ENCODE results near the gene HDAC4.

Gene HDAC4

DNA sequence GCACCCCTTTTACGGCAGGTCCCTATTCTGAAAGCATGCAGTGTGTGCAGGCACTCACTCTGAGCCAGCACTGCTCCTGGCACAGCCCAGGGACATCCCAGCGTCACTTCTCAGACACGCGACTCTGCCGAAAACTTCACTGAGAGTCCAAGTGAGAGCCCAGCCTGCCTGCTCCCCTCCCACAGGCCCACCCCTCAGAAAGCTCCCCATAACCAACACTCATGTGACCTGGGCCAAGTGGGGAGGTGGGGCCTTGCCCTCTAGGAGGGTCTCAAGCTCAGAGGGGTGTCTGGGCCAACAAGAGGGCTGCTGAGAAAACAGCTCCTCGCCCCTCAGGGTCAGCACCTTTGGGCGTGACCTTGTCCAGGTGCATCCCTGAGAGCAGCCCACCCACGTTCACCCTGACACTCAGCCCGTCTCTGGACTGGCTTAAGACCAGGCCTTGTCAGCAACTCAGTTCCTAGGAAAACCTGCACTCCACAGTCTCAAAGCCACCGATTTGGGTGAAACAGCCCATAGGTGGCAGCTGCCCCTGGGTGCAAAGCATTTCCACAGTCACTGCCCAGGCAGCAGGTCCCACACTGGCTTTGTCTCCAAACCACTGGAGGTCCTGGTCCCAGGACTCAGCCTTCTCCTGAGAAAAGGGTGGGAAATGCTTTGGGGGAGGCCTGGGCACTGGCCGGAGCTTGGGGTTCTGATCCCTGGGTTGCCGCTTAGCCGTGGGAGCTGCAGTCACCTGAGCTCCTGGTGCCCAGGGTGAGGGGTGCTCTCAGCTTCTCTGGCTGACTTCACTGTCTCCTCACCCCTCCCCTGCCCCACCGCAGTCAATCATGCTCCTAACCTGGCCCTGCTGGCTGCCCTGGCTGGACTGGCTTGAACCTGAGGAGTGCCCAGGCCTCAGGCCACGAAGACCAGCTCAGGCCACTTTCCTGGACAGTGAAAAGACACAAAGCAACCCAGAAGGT lies 209.6 kb downstream of the HDAC4 start:
- Histone ChIP-seq H3K9ac (ENCODE audit: low read depth, low read length) (no peak overlapping the region), H3K36me3 (ENCODE audit: insufficient read depth, low read length) (peaks cover 4% of the 10 kb centered on the region), H3K4me2 (ENCODE audit: low read length) (no peak overlapping the region), H3K9me3 (replicated peaks; ENCODE audit: low read length) (peaks cover 3% of the 10 kb centered on the region), H3K27me3 (ENCODE audit: control insufficient read depth, insufficient read depth, low read length) (no peaks in the 10 kb centered on the region), H3K4me3 (ENCODE audit: low read length) (no peak overlapping the region), H3K4me1 (ENCODE audit: control insufficient read depth, insufficient read depth, low read length) (no peaks in the 10 kb centered on the region)

- Histone ChIP-seq H3K9ac (ENCODE audit: low read depth, low read length) (no peak overlapping the region), H3K4me3 (ENCODE audit: low read length) (no peak overlapping the region), H3K9me3 (replicated peaks; ENCODE audit: low read length) (peaks cover 3% of the 10 kb centered on the region), H3K4me2 (ENCODE audit: low read length) (no peak overlapping the region), H3K36me3 (ENCODE audit: insufficient read depth, low read length) (peaks cover 4% of the 10 kb centered on the region), H3K4me1 (ENCODE audit: control insufficient read depth, insufficient read depth, low read length) (no peaks in the 10 kb centered on the region), H3K27me3 (ENCODE audit: control insufficient read depth, insufficient read depth, low read length) (no peaks in the 10 kb centered on the region)
Observed at GRCh38 chr2:239190361-239190760, 210.5 kb downstream of the HDAC4 start.

DNA sequence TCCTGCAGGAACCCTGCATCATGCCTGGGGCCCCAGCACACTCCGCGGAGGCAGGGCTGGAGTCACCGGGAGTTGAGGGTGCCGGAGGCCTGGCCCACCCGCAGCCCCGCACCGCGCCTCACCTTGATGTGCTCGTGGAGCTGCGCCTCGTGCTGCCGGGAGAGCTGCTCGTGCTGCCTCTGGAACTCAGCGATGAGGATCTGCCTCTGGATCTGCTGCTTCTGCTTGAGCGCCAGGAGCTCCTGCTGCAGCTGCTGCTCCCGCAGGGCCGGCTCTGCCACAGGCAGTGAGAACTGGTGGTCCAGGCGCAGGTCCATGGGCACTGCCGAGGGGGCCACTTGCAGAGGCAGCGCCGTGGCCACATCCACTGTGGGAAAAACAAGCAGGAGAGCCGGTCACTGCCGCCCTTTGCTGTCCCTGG lies 211.1 kb downstream of the HDAC4 start:
- Histone ChIP-seq H3K27me3 (ENCODE audit: control insufficient read depth, insufficient read depth, low read length) (no peaks in the 10 kb centered on the region), H3K36me3 (ENCODE audit: insufficient read depth, low read length) (peaks cover 4% of the 10 kb centered on the region), H3K4me3 (ENCODE audit: low read length) (no peak overlapping the region), H3K4me1 (ENCODE audit: control insufficient read depth, insufficient read depth, low read length) (no peaks in the 10 kb centered on the region), H3K9me3 (replicated peaks; ENCODE audit: low read length) (peaks cover 3% of the 10 kb centered on the region), H3K9ac (ENCODE audit: low read depth, low read length) (no peak overlapping the region), H3K4me2 (ENCODE audit: low read length) (no peak overlapping the region)

GRCh38 chr2:239188536-239188935 lies 212.3 kb downstream of the HDAC4 start:
- Histone ChIP-seq H3K27me3 (ENCODE audit: control insufficient read depth, insufficient read depth, low read length) (no peaks in the 10 kb centered on the region), H3K9ac (ENCODE audit: low read depth, low read length) (no peak overlapping the region), H3K4me2 (ENCODE audit: low read length) (no peak overlapping the region), H3K4me3 (ENCODE audit: low read length) (no peak overlapping the region), H3K4me1 (ENCODE audit: control insufficient read depth, insufficient read depth, low read length) (no peaks in the 10 kb centered on the region), H3K36me3 (ENCODE audit: insufficient read depth, low read length) (peaks cover 4% of the 10 kb centered on the region), H3K9me3 (replicated peaks; ENCODE audit: low read length) (peaks cover 3% of the 10 kb centered on the region)

DNA sequence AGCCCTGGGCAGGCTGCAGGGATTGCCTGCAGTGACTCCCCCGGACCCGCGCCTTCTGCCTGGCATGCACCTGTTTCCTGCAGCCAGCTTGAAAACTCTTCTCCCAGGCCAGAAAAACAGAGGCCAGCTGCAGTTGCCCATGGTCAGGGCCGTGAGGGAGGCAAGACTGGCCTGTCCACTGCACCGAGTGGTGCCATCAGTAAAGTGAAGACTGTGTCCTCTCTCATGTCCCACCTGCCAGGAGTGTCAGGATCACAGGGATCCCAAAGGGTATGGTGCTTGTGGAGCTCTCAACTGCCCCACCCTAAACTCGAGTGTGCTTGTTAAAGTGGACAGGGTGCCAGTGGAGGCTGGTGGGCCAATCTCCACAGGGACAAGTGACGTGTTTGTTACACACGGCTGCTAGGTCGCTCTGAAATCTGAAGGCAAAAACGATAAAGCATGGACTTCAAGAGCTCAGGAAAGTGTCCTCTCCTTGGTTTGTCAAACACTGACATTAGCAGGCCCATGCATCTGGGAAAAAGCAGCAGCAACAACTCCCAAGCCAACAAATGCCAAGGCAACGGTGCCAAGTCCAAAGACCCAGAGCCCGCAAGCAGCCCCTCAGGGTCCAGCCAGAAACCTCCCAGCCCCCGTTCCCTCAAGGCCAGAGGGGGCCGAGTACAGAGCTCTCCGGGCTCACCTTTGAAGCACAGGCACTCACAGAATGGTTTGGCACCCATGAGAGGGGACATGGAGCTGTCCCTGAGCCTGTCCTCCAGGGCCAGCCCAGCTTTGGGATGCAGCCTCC lies 213.2 kb downstream of the HDAC4 start:
- Histone ChIP-seq H3K4me3 (ENCODE audit: low read length) (no peak overlapping the region), H3K9ac (ENCODE audit: low read depth, low read length) (no peak overlapping the region), H3K36me3 (ENCODE audit: insufficient read depth, low read length) (peaks cover 4% of the 10 kb centered on the region), H3K4me2 (ENCODE audit: low read length) (no peak overlapping the region), H3K27me3 (ENCODE audit: control insufficient read depth, insufficient read depth, low read length) (no peaks in the 10 kb centered on the region), H3K9me3 (replicated peaks; ENCODE audit: low read length) (peaks cover 3% of the 10 kb centered on the region), H3K4me1 (ENCODE audit: control insufficient read depth, insufficient read depth, low read length) (no peaks in the 10 kb centered on the region)

DNA sequence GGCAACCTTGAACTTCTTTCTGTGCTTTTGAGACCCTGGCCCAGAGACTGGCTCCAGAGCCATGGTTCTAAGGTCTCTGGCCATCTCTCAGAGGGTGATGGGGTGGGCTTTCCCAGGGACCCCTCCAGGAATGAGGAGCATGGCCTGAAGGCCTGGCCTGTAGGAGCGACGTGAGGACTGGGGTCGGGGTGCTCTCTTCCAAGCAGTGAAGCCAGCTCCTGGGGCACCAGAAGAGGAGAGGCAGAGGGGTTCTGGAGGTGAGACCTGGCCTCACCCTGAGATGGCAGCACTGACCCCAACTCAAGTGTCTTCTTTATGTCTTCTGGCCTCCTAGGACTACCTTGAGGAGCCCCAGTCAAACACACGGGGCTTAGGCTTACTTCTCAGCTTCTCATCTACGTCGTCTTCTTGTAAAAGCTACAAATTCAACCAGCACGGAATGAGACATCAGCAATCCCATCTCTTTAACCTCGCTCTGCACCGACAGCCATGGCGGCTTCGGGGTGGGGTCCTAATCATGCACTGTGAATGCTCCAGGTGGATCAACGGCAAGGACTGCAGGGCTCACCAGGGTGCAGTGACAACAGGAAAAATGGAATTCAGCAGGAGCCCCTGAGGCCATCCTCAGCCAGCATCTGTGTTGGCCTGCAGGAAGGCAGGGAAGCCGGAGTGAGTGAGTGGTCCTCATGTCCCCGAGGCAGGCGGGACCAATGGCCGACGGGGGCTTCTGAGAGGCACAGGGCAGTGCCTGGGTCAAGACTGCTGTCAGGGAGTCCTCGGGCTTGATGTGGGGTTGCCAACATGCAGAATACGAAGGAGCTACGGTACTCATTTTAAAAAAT lies 214.1 kb downstream of the HDAC4 start:
- Histone ChIP-seq H3K4me1 (ENCODE audit: control insufficient read depth, insufficient read depth, low read length) (no peaks in the 10 kb centered on the region), H3K27me3 (ENCODE audit: control insufficient read depth, insufficient read depth, low read length) (no peaks in the 10 kb centered on the region), H3K4me3 (ENCODE audit: low read length) (no peak overlapping the region), H3K4me2 (ENCODE audit: low read length) (no peak overlapping the region), H3K36me3 (ENCODE audit: insufficient read depth, low read length) (peaks cover 4% of the 10 kb centered on the region), H3K9me3 (replicated peaks; ENCODE audit: low read length) (peaks cover 3% of the 10 kb centered on the region), H3K9ac (ENCODE audit: low read depth, low read length) (no peak overlapping the region)

DNA sequence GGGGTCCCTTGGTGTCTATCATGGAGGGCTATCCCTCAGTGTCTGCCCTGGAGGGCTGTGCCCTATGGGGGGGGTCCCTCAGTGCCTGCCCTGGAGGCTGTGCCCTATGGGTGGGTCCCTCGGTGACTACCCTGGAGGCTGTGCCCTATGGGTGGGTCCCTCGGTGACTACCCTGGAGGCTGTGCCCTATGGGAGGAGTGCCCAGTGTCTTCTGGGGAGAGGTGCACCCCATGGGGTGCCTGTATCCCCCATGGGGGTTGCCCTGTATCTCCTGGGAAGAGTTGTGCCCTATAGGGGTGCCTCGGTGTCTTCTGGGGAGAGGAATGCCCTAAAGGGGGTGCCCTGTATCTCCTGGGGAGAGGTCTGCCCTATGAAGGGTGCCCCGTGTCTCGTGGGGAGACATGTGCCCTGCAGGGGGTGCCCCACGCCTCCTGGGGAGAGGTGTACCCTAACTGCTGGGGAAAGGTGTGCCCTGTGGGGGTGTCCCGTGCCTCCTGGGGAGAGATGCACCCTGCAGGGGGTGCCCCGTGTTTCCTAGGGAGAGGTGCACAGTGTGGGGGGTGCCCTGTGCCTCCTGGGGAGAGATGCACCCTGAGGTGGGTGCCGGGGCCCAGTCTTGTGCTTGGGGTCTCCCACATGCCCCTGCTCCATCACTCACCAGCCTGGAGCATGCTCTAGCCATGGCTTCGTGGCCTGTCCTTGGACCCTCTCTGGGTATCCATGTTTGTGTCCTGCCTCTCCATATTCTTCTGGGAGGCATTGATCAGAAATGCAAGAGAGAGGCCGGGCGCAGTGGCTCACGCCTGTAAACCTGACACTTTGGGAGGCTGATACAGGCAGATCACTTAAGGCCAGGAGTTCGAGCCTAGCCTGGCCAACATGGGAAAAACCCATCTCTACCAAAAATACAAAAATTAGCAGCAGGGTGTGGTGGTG lies 215.6 kb downstream of the HDAC4 start:
- Histone ChIP-seq H3K4me1 (ENCODE audit: control insufficient read depth, insufficient read depth, low read length) (no peaks in the 10 kb centered on the region), H3K4me3 (ENCODE audit: low read length) (no peak overlapping the region), H3K27me3 (ENCODE audit: control insufficient read depth, insufficient read depth, low read length) (no peaks in the 10 kb centered on the region), H3K9me3 (replicated peaks; ENCODE audit: low read length) (peaks cover 3% of the 10 kb centered on the region), H3K36me3 (ENCODE audit: insufficient read depth, low read length) (peaks cover 4% of the 10 kb centered on the region), H3K9ac (ENCODE audit: low read depth, low read length) (no peak overlapping the region), H3K4me2 (ENCODE audit: low read length) (no peak overlapping the region)

DNA sequence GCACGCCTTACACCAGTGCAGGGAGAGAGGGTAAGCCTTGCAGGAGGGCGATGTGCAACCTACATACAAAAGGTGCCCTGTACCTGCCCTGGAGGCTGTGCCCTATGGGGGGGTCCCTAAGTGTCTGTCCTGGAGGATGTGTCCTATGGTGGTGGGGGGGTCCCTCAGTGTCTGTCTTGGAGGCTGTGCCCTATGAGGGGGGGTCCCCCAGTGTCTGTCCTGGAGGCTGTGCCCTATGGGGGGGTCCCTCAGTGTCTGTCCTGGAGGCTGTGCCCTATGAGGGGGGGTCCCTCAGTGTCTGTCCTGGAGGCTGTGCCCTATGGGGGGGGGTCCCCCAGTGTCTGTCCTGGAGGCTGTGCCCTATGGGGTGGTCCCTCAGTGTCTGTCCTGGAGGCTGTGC lies 216.6 kb downstream of the HDAC4 start:
- no peaks in the 10 kb centered on the region for H3K27me3 ChIP-seq (ENCODE audit: control insufficient read depth, insufficient read depth, low read length)
- peaks cover 3% of the 10 kb centered on the region for H3K9me3 ChIP-seq (replicated peaks; ENCODE audit: low read length)
- no peak overlapping the region for H3K9ac ChIP-seq (ENCODE audit: low read depth, low read length)
- peaks cover 4% of the 10 kb centered on the region for H3K36me3 ChIP-seq (ENCODE audit: insufficient read depth, low read length)
- no peak overlapping the region for H3K4me3 ChIP-seq (ENCODE audit: low read length)
- H3K4me1 ChIP-seq (ENCODE audit: control insufficient read depth, insufficient read depth, low read length): no peaks in the 10 kb centered on the region
- no peak overlapping the region for H3K4me2 ChIP-seq (ENCODE audit: low read length)

- no peak overlapping the region for H3K4me3 ChIP-seq (ENCODE audit: low read length)
- no peaks in the 10 kb centered on the region for H3K27me3 ChIP-seq (ENCODE audit: control insufficient read depth, insufficient read depth, low read length)
- no peak overlapping the region for H3K4me2 ChIP-seq (ENCODE audit: low read length)
- H3K9ac ChIP-seq (ENCODE audit: low read depth, low read length): no peak overlapping the region
- no peaks in the 10 kb centered on the region for H3K9me3 ChIP-seq (replicated peaks; ENCODE audit: low read length)
- H3K4me1 ChIP-seq (ENCODE audit: control insufficient read depth, insufficient read depth, low read length): no peaks in the 10 kb centered on the region
- peaks cover 4% of the 10 kb centered on the region for H3K36me3 ChIP-seq (ENCODE audit: insufficient read depth, low read length)
Observed at GRCh38 chr2:239182981-239183791, 217.6 kb downstream of the HDAC4 start.

Data from skeletal muscle satellite cell (primary cell).